NOMO-1 treated with dmso at 0.1 percent for 144 hours (cell line): ENCODE data around the gene PLPP7.
"Not testable (repeated sequence)": the region's sequence is repeated elsewhere in the genome, so short reads cannot be mapped to it uniquely, and the experiment has no call there.

Source experiments
- DNase-seq: peaks from one replicate; lab custom pipeline; 2025; ENCODE audit not compliant: unreplicated experiment; lab: John Stamatoyannopoulos, UW

The PLPP7 gene

DNA sequence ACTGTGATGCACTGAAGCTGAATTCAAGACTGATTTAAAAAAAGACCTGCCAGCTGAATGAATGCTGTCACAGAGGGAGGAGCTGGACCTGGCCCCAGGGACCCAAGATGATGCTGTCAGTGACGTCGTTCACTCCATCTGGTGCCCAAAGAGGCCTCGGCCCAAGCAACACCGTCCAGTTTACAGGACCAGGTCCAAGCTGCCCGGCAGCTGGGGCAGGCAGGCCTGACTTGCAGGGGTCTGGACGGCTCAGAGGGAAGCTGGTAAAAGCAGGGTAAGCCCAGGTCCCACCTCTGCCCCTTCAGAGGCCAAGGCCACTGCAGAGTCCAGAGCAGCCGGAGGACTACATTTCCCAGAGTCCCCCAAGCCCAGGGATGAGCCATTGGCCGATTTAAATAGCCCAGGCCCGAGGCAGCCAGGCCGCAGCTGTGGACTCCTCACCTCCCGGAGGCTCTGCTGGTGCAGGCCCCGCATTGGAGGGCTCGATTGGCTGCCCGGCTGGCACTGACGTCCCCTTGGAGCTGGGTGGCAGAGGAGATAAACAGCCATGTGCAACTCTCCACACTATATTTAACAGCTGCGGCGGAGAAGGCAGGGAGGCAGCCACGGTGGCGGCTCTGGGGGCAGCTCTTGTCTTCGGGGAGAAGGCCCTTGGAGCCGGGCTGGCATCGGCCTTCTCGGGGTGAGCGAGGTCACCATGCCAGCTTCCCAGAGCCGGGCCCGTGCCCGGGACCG, at the start of gene PLPP7:
TSS of gene PLPP7 (plus strand) at position 423 of the 735 bp plus-strand sequence. CDS start at position 698, 275 bp downstream.
- no peak for DNase-seq

DNA sequence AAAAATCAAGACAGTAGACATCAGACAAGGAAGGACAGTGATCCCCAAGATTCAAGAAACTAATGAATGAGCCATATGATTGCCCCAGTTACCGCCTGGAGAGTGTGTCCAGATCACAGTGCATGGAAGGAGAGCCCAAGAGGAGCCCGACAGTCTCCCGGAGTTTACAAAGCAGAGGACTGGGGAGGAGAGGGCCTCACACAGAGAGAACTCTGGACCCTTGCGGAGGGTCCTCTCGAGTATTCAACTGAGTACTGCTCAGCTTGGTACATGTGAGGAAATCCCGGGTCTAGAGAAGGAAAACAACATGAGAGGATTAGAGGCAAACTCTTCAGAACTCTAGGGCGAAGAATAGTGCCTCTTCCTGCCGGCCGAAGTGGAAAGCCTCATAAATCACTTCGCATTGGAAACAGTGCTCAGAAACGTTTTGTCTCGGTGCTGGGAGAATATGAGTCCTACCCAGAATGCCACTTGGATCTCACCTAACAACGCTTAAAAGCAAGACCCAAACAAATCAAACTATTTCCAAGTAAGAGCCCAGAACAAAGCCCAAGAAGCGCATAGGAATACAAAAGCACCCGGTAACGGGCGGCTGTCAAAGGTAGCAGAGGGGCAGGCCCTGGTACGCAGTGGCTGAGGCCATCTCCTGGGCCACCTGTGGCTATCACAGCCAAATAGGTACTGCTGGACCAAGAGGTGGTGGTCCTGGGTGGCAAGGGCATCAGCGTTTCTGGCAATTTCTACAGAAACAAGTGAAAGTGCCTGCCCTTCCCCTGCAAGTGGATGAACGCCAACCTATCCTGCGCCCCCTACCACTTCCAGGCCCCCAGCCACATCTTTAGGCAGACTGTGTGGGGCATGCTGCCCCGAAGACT, 49.2 kb upstream of the PLPP7 start:
- no peak for DNase-seq

GRCh38 chr9:131244331-131244730, 45.2 kb upstream of the PLPP7 start:
- not testable (repeated sequence) for DNase-seq

- no peak for DNase-seq
Observed at GRCh38 chr9:131246618-131247017, 42.9 kb upstream of the PLPP7 start.

DNA sequence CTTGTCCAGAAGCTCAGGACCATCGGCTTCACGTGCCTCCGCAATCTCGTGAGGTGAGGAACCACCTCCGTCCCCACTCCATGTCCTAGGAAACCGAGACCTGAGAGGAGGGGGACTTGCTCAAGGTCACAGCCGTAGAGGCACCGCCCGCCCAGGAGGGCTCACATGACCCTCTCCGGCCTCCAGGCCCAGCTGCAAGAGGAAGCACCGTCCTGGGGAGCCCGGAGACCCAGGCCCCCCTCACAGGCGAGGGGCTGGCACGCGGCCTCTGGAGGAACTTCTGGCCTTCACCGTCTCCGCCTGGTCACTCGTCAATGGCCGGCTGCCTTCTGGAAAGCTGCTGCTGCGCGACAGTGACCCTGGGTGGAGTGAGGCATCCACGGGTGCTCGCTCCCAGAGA, 37.4 kb upstream of the PLPP7 start:
- no peak for DNase-seq

- DNase-seq, result peak; percentile 52
Observed at GRCh38 chr9:131253891-131254491, 35.5 kb upstream of the PLPP7 start.

GRCh38 chr9:131254626-131255025, 34.9 kb upstream of the PLPP7 start:
- no peak for DNase-seq

GRCh38 chr9:131255676-131256197, 33.8 kb upstream of the PLPP7 start:
- no peak for DNase-seq

- DNase-seq, result no peak
Observed at GRCh38 chr9:131257266-131258025, 32.1 kb upstream of the PLPP7 start.

DNA sequence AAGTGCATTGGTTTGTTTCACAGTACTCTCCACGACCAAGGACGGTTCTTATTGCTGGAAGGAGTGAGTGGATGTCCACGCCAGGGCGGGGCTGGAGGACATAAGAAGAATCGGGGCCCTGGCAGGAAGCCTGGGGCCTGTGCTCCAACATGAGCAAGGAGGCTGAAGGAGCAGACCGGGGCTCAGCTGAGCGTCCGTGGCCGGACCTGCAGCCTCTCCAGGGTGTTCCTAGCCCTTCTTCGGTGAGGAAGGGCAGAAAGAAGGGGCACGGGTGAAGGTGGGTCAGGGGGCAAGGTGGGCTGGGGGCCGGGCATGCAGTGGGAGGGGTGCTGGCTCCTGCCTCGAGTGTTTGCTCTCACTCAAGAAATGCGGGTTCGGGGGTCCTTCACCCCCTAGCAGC, 31.3 kb upstream of the PLPP7 start:
- DNase-seq, result no peak

DNA sequence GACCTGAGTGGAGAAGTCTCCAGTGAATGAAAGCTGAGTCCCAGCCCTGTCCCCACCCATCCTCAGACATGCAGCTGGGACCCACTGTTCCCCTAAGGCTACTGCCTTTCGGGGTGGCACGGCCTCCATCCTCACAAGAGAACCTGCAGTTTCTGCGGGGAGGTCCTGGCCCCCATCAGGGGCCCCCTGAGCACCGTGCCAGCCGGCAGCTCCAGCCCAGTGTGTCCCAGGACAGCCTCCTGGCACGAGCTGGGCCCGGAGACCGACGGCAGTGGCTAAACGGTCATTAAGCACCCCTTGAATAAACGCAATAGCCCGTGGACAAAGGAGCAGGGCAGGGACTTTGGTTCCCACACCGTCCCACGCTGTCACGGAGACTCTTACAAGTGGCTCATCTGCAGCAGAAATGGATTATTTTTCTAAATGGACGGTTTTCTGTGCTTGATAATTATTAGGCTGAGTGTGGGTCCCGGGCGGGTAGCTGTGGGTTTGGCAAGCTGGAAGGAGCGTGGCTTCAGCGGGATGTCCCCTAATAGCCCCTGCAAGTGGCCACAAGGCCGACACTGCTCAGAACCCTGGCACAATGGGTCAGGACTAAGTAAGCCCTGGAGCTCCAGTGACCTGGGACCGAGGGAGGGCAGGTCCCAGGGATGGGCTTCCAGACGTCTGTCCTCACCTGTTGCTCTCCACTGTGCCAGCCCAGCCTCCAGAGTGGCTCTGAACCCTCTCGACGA, 30.7 kb upstream of the PLPP7 start:
- DNase-seq, result no peak

- DNase-seq, result no peak
Observed at GRCh38 chr9:131259432-131259898, 30.1 kb upstream of the PLPP7 start.

DNA sequence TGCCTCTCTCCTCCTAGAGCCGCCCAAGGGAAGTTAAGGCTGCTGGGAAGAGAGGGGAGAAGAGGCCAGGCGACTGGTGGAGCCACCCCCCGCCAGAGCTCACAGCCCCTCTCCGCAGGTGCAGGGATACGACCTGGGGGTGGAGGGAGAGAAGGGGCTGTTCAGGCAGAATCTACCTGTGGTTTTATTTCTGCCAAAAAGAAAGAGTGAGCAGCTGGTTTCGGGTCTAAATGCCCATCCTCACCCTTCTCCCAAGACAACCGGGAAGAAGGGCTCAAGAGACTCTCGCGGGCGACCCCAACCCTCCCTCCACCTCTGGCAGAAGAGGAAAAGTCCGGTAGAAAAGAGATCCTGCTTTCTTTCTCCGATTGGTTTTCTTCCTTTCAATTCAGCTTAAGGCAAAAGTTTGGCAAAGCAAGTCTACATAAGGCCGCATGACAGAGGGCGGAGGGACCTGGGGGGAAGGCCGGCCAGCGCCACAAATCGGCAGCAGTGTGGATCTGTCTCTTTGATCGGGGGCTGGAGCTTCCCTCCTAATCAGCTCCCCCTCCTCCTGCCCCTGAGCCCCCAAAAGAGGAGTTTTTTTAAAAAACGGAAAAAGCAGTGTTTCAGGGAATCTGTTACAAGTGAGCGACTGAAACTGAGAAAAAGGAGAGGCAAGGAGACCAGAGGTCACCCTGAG, 29.5 kb upstream of the PLPP7 start:
- DNase-seq, result no peak

GRCh38 chr9:131260751-131261452, 28.6 kb upstream of the PLPP7 start:
- DNase-seq, result no peak

DNA sequence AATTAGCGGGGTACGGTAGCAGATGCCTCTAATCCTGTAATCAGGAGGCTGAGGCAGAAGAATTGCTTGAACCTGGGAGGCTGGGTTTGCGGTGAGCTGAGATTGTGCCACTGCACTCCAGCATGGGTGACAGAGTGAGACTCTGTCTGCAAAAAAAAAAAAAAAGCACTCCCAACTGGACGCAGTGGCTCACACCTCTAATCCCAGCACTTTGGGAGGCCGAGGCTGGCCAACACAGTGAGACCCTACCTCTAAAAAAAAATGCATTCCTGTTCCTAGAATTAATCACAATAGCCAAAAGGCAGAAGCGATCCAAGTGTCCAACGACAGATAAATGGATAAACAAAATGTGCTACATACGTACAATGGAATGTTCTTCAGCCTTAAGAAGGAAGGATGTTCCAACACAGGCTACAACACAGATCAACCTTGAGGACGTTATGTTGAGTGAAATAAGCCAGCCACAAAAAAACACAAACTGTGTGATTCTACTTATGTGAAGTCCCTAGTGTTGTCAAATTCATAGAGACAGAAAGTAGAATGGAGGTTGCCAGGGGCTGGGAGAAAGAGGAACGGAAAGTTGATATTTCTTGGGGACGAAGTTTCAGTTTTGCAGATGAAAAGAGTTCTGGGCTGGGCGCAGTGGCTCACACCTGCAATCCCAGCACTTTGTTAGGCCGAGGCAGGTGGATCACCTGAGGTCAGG, 27.0 kb upstream of the PLPP7 start:
- DNase-seq, result peak; percentile 24

GRCh38 chr9:131263033-131263343, 26.5 kb upstream of the PLPP7 start:
- DNase-seq, result not testable (repeated sequence)

- no peak for DNase-seq
Observed at GRCh38 chr9:131263701-131264100, 25.8 kb upstream of the PLPP7 start.

DNA sequence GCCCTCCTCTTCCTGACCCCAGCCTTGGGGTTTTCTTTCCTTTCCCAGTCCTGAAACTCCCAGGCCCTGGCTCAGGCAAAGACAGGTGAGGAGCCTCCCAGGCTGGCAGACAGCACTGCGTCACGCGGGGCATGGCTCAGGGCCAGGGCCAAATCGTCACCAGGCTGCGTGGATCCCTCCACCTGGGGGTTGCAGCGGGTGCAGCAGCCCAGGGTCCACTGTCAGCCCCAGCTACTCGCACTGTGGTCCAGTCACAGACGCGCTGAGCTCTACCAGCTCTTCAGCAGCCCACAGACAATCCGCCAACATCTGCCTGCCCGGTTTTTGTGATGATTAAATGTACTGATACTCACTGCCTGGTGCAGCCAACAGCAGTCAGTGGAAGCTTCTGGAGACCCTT, 25.3 kb upstream of the PLPP7 start:
- DNase-seq, result no peak
